Astrocyte of the cerebellum (primary cell): ENCODE measurements around the gene ALOX12B.

Experiments
- DNase-seq: peaks from one replicate; pipeline ENCODE4 v3.0.0-alpha.2; 2011; ENCODE audit warnings: low read depth
- H3K4me3 ChIP-seq: 2 replicates; pipeline ENCODE4 v1.5.1; 2011; ENCODE audit warnings: mild to moderate bottlenecking, low read depth, low read length, moderate library complexity
- CTCF ChIP-seq: IDR thresholded peaks from 2 replicates; pipeline ENCODE4 v1.5.1; 2012; ENCODE audit warnings: low read length, low read depth, moderate library complexity, mild to moderate bottlenecking; ENCODE audit errors: missing control alignments
- in situ Hi-C: cut with HindIII; loops from 2 replicates; pipeline ENCODE4 v1.10.0; 2017; ENCODE audit warnings: low sequenced_read_pairs

Gene ALOX12B

DNA sequence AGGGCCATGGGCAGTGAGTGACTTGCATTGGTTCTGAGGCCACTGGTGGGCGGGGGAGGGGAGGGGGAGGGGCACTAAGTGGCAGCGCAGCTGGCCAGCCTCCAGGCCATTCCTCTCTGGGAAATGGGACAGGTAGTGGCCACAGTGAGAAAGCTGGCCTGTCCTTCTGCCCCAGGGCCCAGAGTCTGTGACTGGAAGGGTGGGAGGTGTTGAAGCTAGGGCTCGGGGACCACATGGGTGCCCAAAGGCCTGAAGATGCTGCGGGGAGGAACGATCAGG is 375 bp upstream of the ALOX12B start:
- no peak overlapping the region for H3K4me3 ChIP-seq
- TF ChIP-seq CTCF = no peak
- no peak for DNase-seq
- in situ Hi-C loops = no loop called here

DNA sequence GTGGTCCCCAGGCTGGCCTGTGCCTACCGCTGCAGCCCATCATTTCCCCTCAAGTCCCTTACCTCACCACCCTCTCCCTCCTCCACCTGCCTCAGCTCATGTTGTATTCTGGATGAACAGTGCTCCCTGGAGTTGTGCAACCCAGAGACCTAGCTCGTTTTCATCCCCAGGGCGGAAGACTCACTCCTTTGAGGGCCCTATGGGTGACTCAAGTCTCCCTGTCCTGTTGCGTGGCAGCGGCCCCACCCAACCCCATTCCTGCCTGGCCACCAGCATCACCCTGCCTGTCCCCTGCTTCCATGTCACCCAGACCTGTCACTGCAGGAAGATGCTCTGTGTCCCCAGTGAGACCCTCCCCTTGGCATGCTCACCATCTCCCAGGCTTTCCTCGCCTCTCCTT is 3.3 kb downstream of the ALOX12B start:
- DNase-seq = no peak

DNA sequence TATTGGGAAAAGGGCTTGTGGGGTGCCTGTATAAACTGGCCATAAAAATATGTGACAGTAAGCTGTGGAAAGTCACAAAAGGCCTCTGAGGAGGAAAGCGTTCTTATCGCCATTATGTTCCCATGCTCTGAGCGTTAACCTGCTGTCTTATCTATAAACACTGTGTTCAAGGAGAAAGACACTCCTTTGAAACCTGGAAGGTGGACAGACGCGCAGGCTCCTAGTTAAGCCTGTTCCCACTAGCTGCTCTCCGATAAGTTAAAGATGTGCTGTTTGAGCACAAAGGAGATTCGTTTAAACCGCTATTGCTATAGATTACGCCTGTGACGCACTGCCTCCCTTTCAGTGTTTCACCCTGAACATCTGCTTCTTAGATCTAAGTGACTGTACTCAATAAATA is 5.2 kb downstream of the ALOX12B start:
- in situ Hi-C loops = no loop called here
- no peak for TF ChIP-seq CTCF
- no peak overlapping the region for H3K4me3 ChIP-seq

More for the DNA sequence above, 3.3 kb downstream of the ALOX12B start:
- no peak for TF ChIP-seq CTCF
- in situ Hi-C loops = no loop called here
- H3K4me3 ChIP-seq = no peak overlapping the region

GRCh38 chr17:8081876-8082275 is 5.6 kb downstream of the ALOX12B start:
- no peak overlapping the region for H3K4me3 ChIP-seq
- no peak for TF ChIP-seq CTCF
- no peak for DNase-seq
- in situ Hi-C loops = no loop called here

More for the DNA sequence above, 5.2 kb downstream of the ALOX12B start:
- DNase-seq = no peak

DNA sequence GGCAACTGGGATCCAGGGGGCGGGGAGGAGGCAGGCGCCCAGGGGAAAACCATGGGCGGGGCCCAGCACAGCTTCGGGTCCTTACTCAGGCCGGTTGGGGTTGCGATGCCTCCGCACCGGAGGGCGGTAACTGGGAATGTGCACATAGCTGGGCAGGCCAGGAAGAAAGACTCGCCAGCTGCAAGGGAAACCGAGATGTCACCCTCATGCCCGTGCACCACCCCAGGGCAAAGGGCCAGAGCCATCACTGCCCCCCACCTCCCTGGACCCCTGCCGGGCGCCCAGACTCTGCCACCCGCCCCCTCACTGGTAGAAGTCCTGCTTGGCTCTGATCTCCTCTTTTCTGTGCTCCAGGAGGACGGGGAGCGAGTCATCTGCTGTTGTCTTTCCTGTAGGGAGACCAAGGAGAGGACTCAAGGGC is 6.7 kb downstream of the ALOX12B start:
- no peak for DNase-seq
- no peak for TF ChIP-seq CTCF
- no peak overlapping the region for H3K4me3 ChIP-seq
- in situ Hi-C loops = no loop called here

- no peak for TF ChIP-seq CTCF
- H3K4me3 ChIP-seq = no peak overlapping the region
- no peak for DNase-seq
- in situ Hi-C loops = no loop called here
Observed at GRCh38 chr17:8080208-8080798, 7.2 kb downstream of the ALOX12B start.
